SK-N-SH (cell line): ENCODE measurements around the gene IP6K2. TPM values are rescaled to one million over a fixed set of nuclear protein-coding genes. Genes with fewer than 3 reads are reported as not detected.

Experiments used
- CTCF ChIA-PET: fragments of 300-600, 350-600 bp; formaldehyde crosslinking; extraction: SDS; loops from one replicate; lab custom pipeline; 2021; lab: Yijun Ruan, JAX
- POLR2A ChIA-PET: fragments of 350-600 bp; sonication (Branson Sonifier 250); formaldehyde crosslinking; extraction: SDS; loops from one replicate; lab custom pipeline; 2020; ENCODE audit warnings: antibody characterized with exemption, inconsistent platforms; lab: Yijun Ruan, JAX
- DNase-seq: peaks from one replicate; pipeline ENCODE4 v3.0.0; 2012
- H2AFZ ChIP-seq: fragments of 200-600 bp; sonication (generic); 2 replicates; pipeline ENCODE4 v1.8.1; 2016; ENCODE audit warnings: antibody characterized with exemption, mild to moderate bottlenecking, low read depth
- H3F3A ChIP-seq: fragments of 200-600 bp; sonication (generic); replicated peaks from 2 replicates; pipeline ENCODE3; 2016; ENCODE audit warnings: antibody characterized with exemption, mild to moderate bottlenecking; ENCODE audit not compliant: insufficient read depth
- H3K27ac ChIP-seq, 2 experiments: fragments of 200-500 bp in 1 of 2; fragments of 200-600 bp in 1 of 2; sonication (Bioruptor generic) in 1 of 2; sonication (generic), shearing (Covaris generic) in 1 of 2; 2 replicates each; pipeline versions ENCODE4 v1.5.1 to v1.6.1; 2014 to 2016; ENCODE audit warnings: low read depth in 2 of 2, inconsistent platforms in 1 of 2, low read length in 1 of 2, mild to moderate bottlenecking in 1 of 2, mixed read lengths in 1 of 2
- H3K27me3 ChIP-seq: fragments of 200-600 bp; sonication (generic), shearing (Covaris generic); 2 replicates; pipeline ENCODE4 v1.6.1; 2016; ENCODE audit warnings: mixed run types; ENCODE audit not compliant: insufficient read depth
- H3K36me3 ChIP-seq, 2 experiments: fragments of 200-500 bp in 1 of 2; fragments of 200-600 bp in 1 of 2; sonication (Bioruptor generic) in 1 of 2; sonication (generic) in 1 of 2; replicated peaks in 1 of 2; 2 replicates each; pipeline versions ENCODE3 to v1.5.1; 2014 to 2016; ENCODE audit warnings: low read length in 1 of 2, mild to moderate bottlenecking in 1 of 2; ENCODE audit not compliant: insufficient read depth in 2 of 2, control insufficient read depth in 1 of 2
- H3K4me1 ChIP-seq, 2 experiments: fragments of 200-500 bp in 1 of 2; fragments of 200-600 bp in 1 of 2; sonication (Bioruptor generic) in 1 of 2; sonication (generic), shearing (Covaris generic) in 1 of 2; 2 replicates each; pipeline versions ENCODE4 v1.5.1 to v1.6.1; 2014 to 2016; ENCODE audit warnings: low read depth in 1 of 2, low read length in 1 of 2, mixed run types in 1 of 2; ENCODE audit not compliant: insufficient read depth in 2 of 2, control insufficient read depth in 1 of 2
- H3K4me2 ChIP-seq: fragments of 200-600 bp; sonication (generic), shearing (Covaris generic); 2 replicates; pipeline ENCODE4 v1.6.1; 2017; ENCODE audit warnings: mixed run types
- H3K4me3 ChIP-seq, 2 experiments: fragments of 200-500 bp in 1 of 2; fragments of 200-600 bp in 1 of 2; sonication (Bioruptor generic) in 1 of 2; sonication (generic), shearing (Covaris generic) in 1 of 2; 2 replicates each; pipeline versions ENCODE4 v1.5.1 to v1.8.1; 2014 to 2016; ENCODE audit warnings: low read depth in 2 of 2, inconsistent platforms in 1 of 2, low read length in 1 of 2, mild to moderate bottlenecking in 1 of 2, mixed read lengths in 1 of 2, moderate library complexity in 1 of 2
- H3K79me2 ChIP-seq: fragments of 200-600 bp; sonication (generic); 2 replicates; pipeline ENCODE4 v1.8.1; 2017; ENCODE audit warnings: mild to moderate bottlenecking; ENCODE audit not compliant: insufficient read depth
- H3K9ac ChIP-seq: fragments of 200-600 bp; sonication (generic); 2 replicates; pipeline ENCODE4 v1.6.1; 2017; ENCODE audit warnings: mixed run types
- H3K9me2 ChIP-seq: fragments of 200-600 bp; sonication (generic); 2 replicates; pipeline ENCODE4 v1.6.1; 2017; ENCODE audit warnings: mixed run types
- H3K9me3 ChIP-seq: fragments of 200-600 bp; sonication (generic); 2 replicates; pipeline ENCODE4 v1.6.1; 2017; ENCODE audit warnings: mixed run types, mild to moderate bottlenecking, moderate library complexity
- H4K20me1 ChIP-seq: fragments of 200-600 bp; sonication (generic); 2 replicates; pipeline ENCODE4 v1.6.1; 2017; ENCODE audit warnings: mild to moderate bottlenecking, mixed run types; ENCODE audit not compliant: insufficient read depth
- EZH2phosphoT487 ChIP-seq: fragments of 200-600 bp; sonication (generic); IDR thresholded peaks from 2 replicates; pipeline ENCODE4 v1.6.1; 2017; ENCODE audit warnings: low read depth, mixed run types, mild to moderate bottlenecking, antibody characterized with exemption, moderate library complexity, borderline replicate concordance
- FOXM1 ChIP-seq: IDR thresholded peaks from 2 replicates; pipeline ENCODE4 v1.4.0; 2012; ENCODE audit warnings: low read depth, mild to moderate bottlenecking
- GABPA ChIP-seq: IDR thresholded peaks from 2 replicates; pipeline ENCODE4 v1.4.0; 2012; ENCODE audit warnings: low read depth, mild to moderate bottlenecking
- JUND ChIP-seq: IDR thresholded peaks from 2 replicates; pipeline ENCODE4 v1.4.0; 2012
- NFIC ChIP-seq: IDR thresholded peaks from 2 replicates; pipeline ENCODE4 v1.4.0; 2012; ENCODE audit warnings: borderline replicate concordance
- POLR2AphosphoS5 ChIP-seq: IDR thresholded peaks from 2 replicates; pipeline ENCODE4 v1.6.1; 2012; ENCODE audit warnings: low read depth, low read length
- RAD21 ChIP-seq: IDR thresholded peaks from 2 replicates; pipeline ENCODE4 v1.6.1; 2012; ENCODE audit warnings: mild to moderate bottlenecking, low read length
- RFX5 ChIP-seq: IDR thresholded peaks from 2 replicates; pipeline ENCODE4 v1.6.1; 2012; ENCODE audit warnings: mild to moderate bottlenecking, improper control_type of control experiment, low read length
- RXRA ChIP-seq: IDR thresholded peaks from 2 replicates; pipeline ENCODE4 v1.4.0; 2012; ENCODE audit warnings: low read depth, mild to moderate bottlenecking, borderline replicate concordance
- WGBS: methylation state at CpG from one replicate; pipeline ENCODE4 v1.1.6; 2017; ENCODE audit warnings: low lambda C conversion rate; 5-methylcytosine and 5-hydroxymethylcytosine counted together
- polyA plus RNA-seq, 3 experiments: library from polyadenylated mRNA; depleted of rRNA; stranded (reverse); fragments of >200 nt; gene quantifications; 2 replicates each; pipeline ENCODE4 v1.2.3, GENCODE V29; 2012
- TF ChIP-seq, protein P1 (sequence below): IDR thresholded peaks from 2 replicates; pipeline ENCODE4; 2012
- TF ChIP-seq, protein P2 (sequence below): IDR thresholded peaks from 2 replicates; pipeline ENCODE4 v1.6.1; 2012; ENCODE audit warnings: mild to moderate bottlenecking, low read depth, low read length, moderate library complexity
- TF ChIP-seq, protein P3 (sequence below): fragments of 150-350 bp; IDR thresholded peaks from 2 replicates; pipeline ENCODE4 v1.6.1; 2016; ENCODE audit warnings: mild to moderate bottlenecking, low read depth, low read length
- TF ChIP-seq, protein P4 (sequence below): fragments of 200-600 bp; sonication (generic); IDR thresholded peaks from 2 replicates; pipeline ENCODE4 v1.6.1; 2017; ENCODE audit warnings: antibody characterized with exemption, mild to moderate bottlenecking, moderate library complexity

The IP6K2 gene
- polyA plus RNA-seq, 1 of the 3 experiments (the other 2 are of a cell fraction): 178 TPM

DNA sequence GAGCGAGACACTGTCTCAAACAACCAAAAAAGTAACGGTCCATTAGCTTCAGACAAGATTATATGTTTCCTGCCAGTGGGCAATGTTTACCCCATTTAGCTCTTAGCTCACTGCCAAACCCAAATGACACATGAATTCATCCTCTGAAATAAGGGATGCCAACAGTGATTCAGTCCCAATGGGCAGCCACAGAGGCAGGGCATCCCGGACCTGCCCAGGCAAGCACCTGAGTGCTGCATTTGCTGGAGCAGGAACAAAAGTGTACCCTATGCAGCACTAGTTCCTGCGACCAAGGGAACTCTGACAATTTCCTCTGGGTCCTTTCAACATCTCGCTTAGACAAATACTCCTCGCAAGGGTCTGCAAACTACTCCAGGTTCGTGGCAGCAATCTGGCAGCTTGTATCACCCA, 8.0 kb downstream of the IP6K2 start:
- TF ChIP-seq GABPA (no peak), FOXM1 (no peak), EZH2phosphoT487 (no peak), RAD21 (no peak), RFX5 (no peak), JUND (no peak)
- TF ChIP-seq, protein P1, sequence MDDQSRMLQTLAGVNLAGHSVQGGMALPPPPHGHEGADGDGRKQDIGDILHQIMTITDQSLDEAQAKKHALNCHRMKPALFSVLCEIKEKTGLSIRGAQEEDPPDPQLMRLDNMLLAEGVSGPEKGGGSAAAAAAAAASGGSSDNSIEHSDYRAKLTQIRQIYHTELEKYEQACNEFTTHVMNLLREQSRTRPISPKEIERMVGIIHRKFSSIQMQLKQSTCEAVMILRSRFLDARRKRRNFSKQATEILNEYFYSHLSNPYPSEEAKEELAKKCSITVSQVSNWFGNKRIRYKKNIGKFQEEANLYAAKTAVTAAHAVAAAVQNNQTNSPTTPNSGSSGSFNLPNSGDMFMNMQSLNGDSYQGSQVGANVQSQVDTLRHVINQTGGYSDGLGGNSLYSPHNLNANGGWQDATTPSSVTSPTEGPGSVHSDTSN: no peak; the same call in 1 of the 2 replicates
- TF ChIP-seq, protein P2, sequence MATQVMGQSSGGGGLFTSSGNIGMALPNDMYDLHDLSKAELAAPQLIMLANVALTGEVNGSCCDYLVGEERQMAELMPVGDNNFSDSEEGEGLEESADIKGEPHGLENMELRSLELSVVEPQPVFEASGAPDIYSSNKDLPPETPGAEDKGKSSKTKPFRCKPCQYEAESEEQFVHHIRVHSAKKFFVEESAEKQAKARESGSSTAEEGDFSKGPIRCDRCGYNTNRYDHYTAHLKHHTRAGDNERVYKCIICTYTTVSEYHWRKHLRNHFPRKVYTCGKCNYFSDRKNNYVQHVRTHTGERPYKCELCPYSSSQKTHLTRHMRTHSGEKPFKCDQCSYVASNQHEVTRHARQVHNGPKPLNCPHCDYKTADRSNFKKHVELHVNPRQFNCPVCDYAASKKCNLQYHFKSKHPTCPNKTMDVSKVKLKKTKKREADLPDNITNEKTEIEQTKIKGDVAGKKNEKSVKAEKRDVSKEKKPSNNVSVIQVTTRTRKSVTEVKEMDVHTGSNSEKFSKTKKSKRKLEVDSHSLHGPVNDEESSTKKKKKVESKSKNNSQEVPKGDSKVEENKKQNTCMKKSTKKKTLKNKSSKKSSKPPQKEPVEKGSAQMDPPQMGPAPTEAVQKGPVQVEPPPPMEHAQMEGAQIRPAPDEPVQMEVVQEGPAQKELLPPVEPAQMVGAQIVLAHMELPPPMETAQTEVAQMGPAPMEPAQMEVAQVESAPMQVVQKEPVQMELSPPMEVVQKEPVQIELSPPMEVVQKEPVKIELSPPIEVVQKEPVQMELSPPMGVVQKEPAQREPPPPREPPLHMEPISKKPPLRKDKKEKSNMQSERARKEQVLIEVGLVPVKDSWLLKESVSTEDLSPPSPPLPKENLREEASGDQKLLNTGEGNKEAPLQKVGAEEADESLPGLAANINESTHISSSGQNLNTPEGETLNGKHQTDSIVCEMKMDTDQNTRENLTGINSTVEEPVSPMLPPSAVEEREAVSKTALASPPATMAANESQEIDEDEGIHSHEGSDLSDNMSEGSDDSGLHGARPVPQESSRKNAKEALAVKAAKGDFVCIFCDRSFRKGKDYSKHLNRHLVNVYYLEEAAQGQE: no peak
- TF ChIP-seq, protein P3, sequence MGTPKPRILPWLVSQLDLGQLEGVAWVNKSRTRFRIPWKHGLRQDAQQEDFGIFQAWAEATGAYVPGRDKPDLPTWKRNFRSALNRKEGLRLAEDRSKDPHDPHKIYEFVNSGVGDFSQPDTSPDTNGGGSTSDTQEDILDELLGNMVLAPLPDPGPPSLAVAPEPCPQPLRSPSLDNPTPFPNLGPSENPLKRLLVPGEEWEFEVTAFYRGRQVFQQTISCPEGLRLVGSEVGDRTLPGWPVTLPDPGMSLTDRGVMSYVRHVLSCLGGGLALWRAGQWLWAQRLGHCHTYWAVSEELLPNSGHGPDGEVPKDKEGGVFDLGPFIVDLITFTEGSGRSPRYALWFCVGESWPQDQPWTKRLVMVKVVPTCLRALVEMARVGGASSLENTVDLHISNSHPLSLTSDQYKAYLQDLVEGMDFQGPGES: no peak
- TF ChIP-seq, all 33 proteins: peak for 0
- Histone ChIP-seq H3K9me2 (no peaks in the 10 kb centered on the region), H3K27me3 (no peaks in the 10 kb centered on the region), H3K4me3 (no peak overlapping the region), H3K79me2 (peaks cover 100% of the 10 kb centered on the region), H3K27ac (peak overlapping the region; percentile 2 to 42; a peak in 3 of 4 replicates), H4K20me1 (peaks cover 98% of the 10 kb centered on the region), H3K9me3 (no peaks in the 10 kb centered on the region), H2AFZ (no peak overlapping the region), H3K4me2 (peak overlapping the region; percentile 18), H3K9ac (no peak overlapping the region), H3F3A (peaks cover 26% of the 10 kb centered on the region), H3K4me1 (peaks cover 0 to 3% of the 10 kb centered on the region in 2 experiments; a peak in 2 of 4 replicates), H3K36me3 (peaks cover 21 to 64% of the 10 kb centered on the region in 2 experiments)
- no peak for DNase-seq
- ChIA-PET POLR2A (interaction anchor here (1.4 kb wide), 1 partner anchor 8 kb away, joined by 4 read pairs; the partner anchor contains the start of gene IP6K2), CTCF (interaction anchor here (1.4 to 3.3 kb wide), 3 partner anchors 11 to 31 kb away, joined by 3 to 10 read pairs (median 4); no protein-coding TSS in a partner anchor)
- 73% methylated on average over 7 of the region's 7 CpGs for WGBS

DNA sequence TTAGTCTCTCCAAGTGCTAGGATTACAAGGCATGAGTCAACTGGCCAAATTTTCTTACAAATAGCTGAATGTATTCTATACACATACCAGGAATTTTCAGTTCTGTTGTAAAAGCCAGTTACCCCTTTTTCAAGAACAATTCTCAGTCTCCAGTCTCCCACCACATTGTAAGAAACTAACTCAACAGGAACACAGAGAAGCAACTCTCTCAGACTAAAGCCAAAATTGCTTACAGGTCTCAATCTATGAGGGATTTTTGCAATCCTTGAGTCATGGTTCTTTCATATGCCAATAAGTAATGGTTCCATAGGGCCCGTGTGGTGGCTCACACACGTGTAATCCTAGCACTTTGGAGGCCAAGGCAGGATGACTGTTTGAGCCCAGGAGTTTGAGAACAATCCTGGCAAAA, 8.5 kb downstream of the IP6K2 start:
- no peak for DNase-seq
- Histone ChIP-seq H3K36me3 (peaks cover 21 to 61% of the 10 kb centered on the region in 2 experiments), H3K27ac (peak overlapping the region in 1 of 2 experiments; percentile 42; a peak in 2 of 4 replicates), H3K9me3 (no peaks in the 10 kb centered on the region), H3K4me1 (peaks cover 0 to 3% of the 10 kb centered on the region in 2 experiments; a peak in 2 of 4 replicates), H3K9me2 (no peaks in the 10 kb centered on the region), H3K4me2 (peak overlapping the region; percentile 18; the same call in 1 of the 2 replicates), H2AFZ (no peak overlapping the region), H3F3A (peaks cover 26% of the 10 kb centered on the region), H3K27me3 (no peaks in the 10 kb centered on the region), H3K79me2 (peaks cover 100% of the 10 kb centered on the region), H3K9ac (no peak overlapping the region), H4K20me1 (peaks cover 98% of the 10 kb centered on the region), H3K4me3 (no peak overlapping the region)
- POLR2A ChIA-PET: interaction anchor here (1.4 kb wide), 1 partner anchor 8 kb away, joined by 4 read pairs; the partner anchor contains the start of gene IP6K2
- WGBS: 69% methylated on average over 2 of the region's 2 CpGs
- CTCF ChIA-PET: interaction anchor here (1.4 to 3.3 kb wide), 3 partner anchors 11 to 31 kb away, joined by 3 to 10 read pairs (median 4); no protein-coding TSS in a partner anchor
- no peak for TF ChIP-seq RXRA
- TF ChIP-seq, protein P4, sequence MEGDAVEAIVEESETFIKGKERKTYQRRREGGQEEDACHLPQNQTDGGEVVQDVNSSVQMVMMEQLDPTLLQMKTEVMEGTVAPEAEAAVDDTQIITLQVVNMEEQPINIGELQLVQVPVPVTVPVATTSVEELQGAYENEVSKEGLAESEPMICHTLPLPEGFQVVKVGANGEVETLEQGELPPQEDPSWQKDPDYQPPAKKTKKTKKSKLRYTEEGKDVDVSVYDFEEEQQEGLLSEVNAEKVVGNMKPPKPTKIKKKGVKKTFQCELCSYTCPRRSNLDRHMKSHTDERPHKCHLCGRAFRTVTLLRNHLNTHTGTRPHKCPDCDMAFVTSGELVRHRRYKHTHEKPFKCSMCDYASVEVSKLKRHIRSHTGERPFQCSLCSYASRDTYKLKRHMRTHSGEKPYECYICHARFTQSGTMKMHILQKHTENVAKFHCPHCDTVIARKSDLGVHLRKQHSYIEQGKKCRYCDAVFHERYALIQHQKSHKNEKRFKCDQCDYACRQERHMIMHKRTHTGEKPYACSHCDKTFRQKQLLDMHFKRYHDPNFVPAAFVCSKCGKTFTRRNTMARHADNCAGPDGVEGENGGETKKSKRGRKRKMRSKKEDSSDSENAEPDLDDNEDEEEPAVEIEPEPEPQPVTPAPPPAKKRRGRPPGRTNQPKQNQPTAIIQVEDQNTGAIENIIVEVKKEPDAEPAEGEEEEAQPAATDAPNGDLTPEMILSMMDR: no peak
- TF ChIP-seq NFIC: no peak
- TF ChIP-seq POLR2AphosphoS5: 0 out of 2 replicates have a peak, but pooled peaks have one; percentile 4
